Measurements from ENCODE around the gene ATP6AP1. TPM values are rescaled to one million over a fixed set of nuclear protein-coding genes. Genes with fewer than 3 reads are reported as not detected.
"Not testable (repeated sequence)": the region's sequence is repeated elsewhere in the genome, so short reads cannot be mapped to it uniquely, and the experiment has no call there.

Gene ATP6AP1
- 23.5 TPM for polyA plus RNA-seq (2012; ENCODE audit: missing spikeins)

- FAIRE-seq (peak; percentile 94), DNase-seq (ENCODE audit: insufficient read length) (peak; percentile 85)
- TF ChIP-seq POLR2A (IDR thresholded peaks at IDR 0.05; ENCODE audit: low read depth, low read length) (peak; percentile 57; the same call in 1 of the 2 replicates), TAF1 (IDR thresholded peaks at IDR 0.05; ENCODE audit: borderline replicate concordance, low read depth, low read length) (no peak)
Measured at GRCh38 chrX:154428176-154429171, at the start of gene ATP6AP1. ATP6AP1 (plus strand) TSS chrX:154428677; CDS start chrX:154428693, 16 bp downstream.

- peak; percentile 97 for FAIRE-seq
- peak; percentile 87 for DNase-seq (ENCODE audit: insufficient read length)
- TF ChIP-seq POLR2AphosphoS5 (IDR thresholded peaks at IDR 0.05; ENCODE audit: low read depth, low read length) (no peak), POLR2A (IDR thresholded peaks at IDR 0.05; ENCODE audit: low read depth, low read length) (peak; percentile 45; the same call in 1 of the 2 replicates), TAF1 (IDR thresholded peaks at IDR 0.05; ENCODE audit: borderline replicate concordance, low read depth, low read length) (0 out of 2 replicates have a peak, but pooled peaks have one; percentile 27)
Measured at GRCh38 chrX:154378799-154379568, 49.5 kb upstream of the ATP6AP1 start, which contains the start of gene EMD. EMD (plus strand) TSS chrX:154379295; CDS start chrX:154379485, 190 bp downstream.

GRCh38 chrX:154379569-154379951, 48.9 kb upstream of the ATP6AP1 start:
- FAIRE-seq, result no peak
- TF ChIP-seq TAF1 (IDR thresholded peaks at IDR 0.05; ENCODE audit: borderline replicate concordance, low read depth, low read length), result no peak
- TF ChIP-seq POLR2AphosphoS5 (IDR thresholded peaks at IDR 0.05; ENCODE audit: low read depth, low read length), result no peak
- no peak for TF ChIP-seq POLR2A (IDR thresholded peaks at IDR 0.05; ENCODE audit: low read depth, low read length)

GRCh38 chrX:154380153-154380552, 48.3 kb upstream of the ATP6AP1 start:
- TF ChIP-seq POLR2AphosphoS5 (IDR thresholded peaks at IDR 0.05; ENCODE audit: low read depth, low read length) (no peak), POLR2A (IDR thresholded peaks at IDR 0.05; ENCODE audit: low read depth, low read length) (no peak), TAF1 (IDR thresholded peaks at IDR 0.05; ENCODE audit: borderline replicate concordance, low read depth, low read length) (no peak)
- FAIRE-seq, result no peak
- DNase-seq (ENCODE audit: insufficient read length), result no peak

More at GRCh38 chrX:154379569-154379951, 48.9 kb upstream of the ATP6AP1 start:
- DNase-seq (ENCODE audit: insufficient read length), result no peak

- FAIRE-seq (no peak), DNase-seq (ENCODE audit: insufficient read length) (no peak)
- TF ChIP-seq POLR2AphosphoS5 (IDR thresholded peaks at IDR 0.05; ENCODE audit: low read depth, low read length) (no peak), TAF1 (IDR thresholded peaks at IDR 0.05; ENCODE audit: borderline replicate concordance, low read depth, low read length) (no peak), POLR2A (IDR thresholded peaks at IDR 0.05; ENCODE audit: low read depth, low read length) (no peak)
Measured at GRCh38 chrX:154380787-154381186, 47.7 kb upstream of the ATP6AP1 start.

GRCh38 chrX:154381271-154381670, 47.2 kb upstream of the ATP6AP1 start:
- DNase-seq (ENCODE audit: insufficient read length), result no peak
- TF ChIP-seq POLR2A (IDR thresholded peaks at IDR 0.05; ENCODE audit: low read depth, low read length) (no peak), TAF1 (IDR thresholded peaks at IDR 0.05; ENCODE audit: borderline replicate concordance, low read depth, low read length) (no peak), POLR2AphosphoS5 (IDR thresholded peaks at IDR 0.05; ENCODE audit: low read depth, low read length) (no peak)
- FAIRE-seq, result no peak

GRCh38 chrX:154382483-154383069, 45.9 kb upstream of the ATP6AP1 start:
- no peak for FAIRE-seq
- DNase-seq (ENCODE audit: insufficient read length), result no peak
- TF ChIP-seq POLR2A (IDR thresholded peaks at IDR 0.05; ENCODE audit: low read depth, low read length), result peak; percentile 48; the same call in 1 of the 2 replicates
- no peak for TF ChIP-seq TAF1 (IDR thresholded peaks at IDR 0.05; ENCODE audit: borderline replicate concordance, low read depth, low read length)
- 0 out of 2 replicates have a peak, but pooled peaks have one; percentile 32 for TF ChIP-seq POLR2AphosphoS5 (IDR thresholded peaks at IDR 0.05; ENCODE audit: low read depth, low read length)

- no peak for DNase-seq (ENCODE audit: insufficient read length)
- FAIRE-seq, result no peak
- no peak for TF ChIP-seq POLR2AphosphoS5 (IDR thresholded peaks at IDR 0.05; ENCODE audit: low read depth, low read length)
Measured at GRCh38 chrX:154383359-154384283, 44.9 kb upstream of the ATP6AP1 start.

- no peak for DNase-seq (ENCODE audit: insufficient read length)
- TF ChIP-seq POLR2A (IDR thresholded peaks at IDR 0.05; ENCODE audit: low read depth, low read length), result no peak
- no peak for TF ChIP-seq TAF1 (IDR thresholded peaks at IDR 0.05; ENCODE audit: borderline replicate concordance, low read depth, low read length)
- TF ChIP-seq POLR2AphosphoS5 (IDR thresholded peaks at IDR 0.05; ENCODE audit: low read depth, low read length), result no peak
- FAIRE-seq, result no peak
Measured at GRCh38 chrX:154384284-154384892, 44.1 kb upstream of the ATP6AP1 start.

GRCh38 chrX:154388094-154388493, 40.4 kb upstream of the ATP6AP1 start:
- not testable (repeated sequence) for DNase-seq (ENCODE audit: insufficient read length); FAIRE-seq

GRCh38 chrX:154388649-154389048, 39.8 kb upstream of the ATP6AP1 start:
- DNase-seq (ENCODE audit: insufficient read length); FAIRE-seq: not testable (repeated sequence)

GRCh38 chrX:154389812-154390747, 38.4 kb upstream of the ATP6AP1 start:
- DNase-seq (ENCODE audit: insufficient read length), result not testable (repeated sequence)
- FAIRE-seq, result peak; percentile 98

GRCh38 chrX:154396363-154396762, 32.1 kb upstream of the ATP6AP1 start:
- not testable (repeated sequence) for FAIRE-seq; DNase-seq (ENCODE audit: insufficient read length)

Data from GM12892 (cell line).